GM06990 (cell line): ENCODE results near the gene FAM3B.

Source experiments
- DNase-seq: peaks from one replicate; pipeline ENCODE4 v3.0.0-alpha.2; 2011; ENCODE audit not compliant: insufficient read length; ENCODE audit errors: extremely low read depth
- H3K27me3 ChIP-seq: replicated peaks from 2 replicates; pipeline ENCODE4 v1.6.0; 2011; ENCODE audit warnings: low read length; ENCODE audit not compliant: control insufficient read depth, insufficient read depth
- H3K36me3 ChIP-seq: 2 replicates; pipeline ENCODE4 v1.5.1; 2011; ENCODE audit warnings: low read length; ENCODE audit not compliant: control insufficient read depth, insufficient read depth
- H3K4me3 ChIP-seq: replicated peaks from 2 replicates; pipeline ENCODE4 v1.5.1; 2011; ENCODE audit warnings: low read depth, mild to moderate bottlenecking, control low read depth, low read length
- CTCF ChIP-seq: IDR thresholded peaks from 2 replicates; pipeline ENCODE4 v1.5.1; 2011; ENCODE audit warnings: low read length, control low read depth, mild to moderate bottlenecking, inconsistent platforms; ENCODE audit not compliant: insufficient read depth, poor library complexity, severe bottlenecking

Gene FAM3B

GRCh38 chr21:41316200-41317062, at the start of gene FAM3B:
FAM3B (plus strand) TSS chr21:41316801; CDS start chr21:41316880, 79 bp downstream.
- no peak within 1 kb of the TSS for H3K4me3 ChIP-seq
- no peak for DNase-seq

GRCh38 chr21:41267346-41267745, 49.3 kb upstream of the FAM3B start:
- Histone ChIP-seq H3K36me3 (no peaks in the 10 kb centered on the region), H3K27me3 (no peaks in the 10 kb centered on the region), H3K4me3 (no peak overlapping the region)
- DNase-seq, result no peak
- TF ChIP-seq CTCF, result no peak

More at GRCh38 chr21:41316200-41317062, at the start of gene FAM3B:
- no peak for TF ChIP-seq CTCF
- Histone ChIP-seq H3K36me3 (no peaks in the 10 kb centered on the region), H3K27me3 (no peaks in the 10 kb centered on the region; the same call in none of the 2 replicates)

- Histone ChIP-seq H3K36me3 (no peaks in the 10 kb centered on the region), H3K4me3 (no peak overlapping the region), H3K27me3 (no peaks in the 10 kb centered on the region)
- no peak for TF ChIP-seq CTCF
- DNase-seq, result no peak
Measured at GRCh38 chr21:41269535-41269934, 47.1 kb upstream of the FAM3B start.

- no peak for DNase-seq
- no peak for TF ChIP-seq CTCF
- no peaks in the 10 kb centered on the region for H3K27me3 ChIP-seq
- no peaks in the 10 kb centered on the region for H3K36me3 ChIP-seq
- no peak overlapping the region for H3K4me3 ChIP-seq
Measured at GRCh38 chr21:41277196-41277595, 39.4 kb upstream of the FAM3B start.

GRCh38 chr21:41277846-41278245, 38.8 kb upstream of the FAM3B start:
- H3K4me3 ChIP-seq, result no peak overlapping the region
- no peak for TF ChIP-seq CTCF
- peaks cover 2% of the 10 kb centered on the region for H3K27me3 ChIP-seq
- no peak for DNase-seq
- H3K36me3 ChIP-seq, result no peaks in the 10 kb centered on the region
